Measurements from ENCODE around the gene PKN1.
"Not testable (repeated sequence)": the region's sequence is repeated elsewhere in the genome, so short reads cannot be mapped to it uniquely, and the experiment has no call there.

The PKN1 gene

DNA sequence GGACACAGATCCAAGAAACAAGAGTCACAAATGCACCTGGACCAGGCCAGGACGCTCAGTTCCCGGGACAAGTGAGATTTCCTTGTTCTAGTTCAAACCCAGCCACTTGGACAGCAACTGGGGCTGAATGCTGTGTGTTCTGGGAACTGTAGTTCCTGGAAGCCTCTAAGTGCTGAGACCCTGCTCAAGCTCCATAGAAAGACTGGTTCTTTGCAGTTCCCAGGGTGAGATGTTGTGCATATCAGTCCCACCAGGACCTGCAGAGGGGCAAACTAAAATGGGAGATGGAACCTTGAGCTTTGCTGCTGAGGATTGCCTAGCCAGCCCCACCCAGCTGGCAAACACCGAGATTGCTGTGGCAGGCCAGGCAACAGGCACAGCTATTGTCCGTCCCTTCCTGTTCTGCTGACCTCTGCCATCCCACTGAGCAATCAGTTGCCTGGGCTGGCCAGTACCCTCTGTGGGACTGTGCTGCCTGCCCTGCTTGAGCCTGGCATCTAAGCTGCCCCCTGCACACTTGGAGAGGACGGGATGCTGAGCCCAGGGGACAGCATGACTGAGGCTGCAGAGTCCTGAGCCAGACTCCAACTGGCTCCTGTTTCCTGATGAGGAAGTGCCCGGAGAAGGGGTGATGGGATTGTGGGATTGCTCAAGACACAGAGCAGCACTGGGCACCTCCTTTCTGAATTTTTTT is 64.3 kb downstream of the PKN1 start:
- Histone ChIP-seq H3K36me3 (ENCODE audit: control insufficient read depth, insufficient read depth, low read length, severe bottlenecking) (peaks cover 5% of the 10 kb centered on the region), H3K4me3 (ENCODE audit: low read length) (peak overlapping the region; percentile 36), H3K9me3 (ENCODE audit: control insufficient read depth, low read length) (no peaks in the 10 kb centered on the region), H3K9ac (ENCODE audit: low read length) (peak overlapping the region; percentile 31), H3K27me3 (replicated peaks; ENCODE audit: control insufficient read depth, insufficient read depth, low read length) (no peaks in the 10 kb centered on the region), H3K4me1 (ENCODE audit: control insufficient read depth, insufficient read depth, low read length) (peaks cover 30% of the 10 kb centered on the region)
- no peak for DNase-seq (ENCODE audit: low read depth)

DNA sequence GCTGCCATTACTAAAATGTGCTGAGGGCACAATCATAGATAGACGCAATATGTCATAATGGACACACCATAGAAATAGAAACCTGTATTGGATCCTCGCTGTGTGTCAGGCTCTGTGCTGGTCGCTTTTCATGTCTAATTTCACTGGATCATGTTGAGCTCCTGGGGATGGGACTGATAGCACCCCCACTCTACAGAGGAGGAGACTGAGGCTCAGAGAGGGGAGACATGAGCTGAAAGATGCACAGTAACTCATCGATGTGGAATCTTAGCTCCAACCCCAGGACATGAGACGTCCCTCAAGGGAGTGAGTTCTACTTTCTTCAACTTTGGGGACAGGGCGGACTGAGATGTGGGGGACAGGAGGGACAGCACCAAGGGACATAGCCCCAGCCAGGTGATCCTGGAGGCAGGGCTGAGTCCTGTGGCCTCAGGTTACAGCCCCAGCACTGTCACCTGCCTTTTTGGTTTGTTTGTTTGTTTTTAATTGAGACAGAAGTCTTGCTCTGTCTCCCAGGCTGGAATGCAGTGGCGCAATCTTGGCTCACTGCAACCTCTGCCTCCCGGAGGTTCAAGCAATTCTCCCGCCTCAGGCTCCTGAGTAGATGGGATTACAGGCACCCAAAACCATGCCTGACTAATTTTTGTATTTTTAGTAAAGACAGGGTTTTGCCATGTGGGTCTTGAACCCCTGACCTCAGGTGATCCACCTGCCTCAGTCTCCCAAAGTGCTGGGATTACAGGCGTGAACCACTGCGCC is 69.4 kb downstream of the PKN1 start:
- Histone ChIP-seq H3K9ac (ENCODE audit: low read length) (no peak overlapping the region), H3K27me3 (replicated peaks; ENCODE audit: control insufficient read depth, insufficient read depth, low read length) (no peaks in the 10 kb centered on the region), H3K4me3 (ENCODE audit: low read length) (no peak overlapping the region), H3K36me3 (ENCODE audit: control insufficient read depth, insufficient read depth, low read length, severe bottlenecking) (no peaks in the 10 kb centered on the region), H3K9me3 (ENCODE audit: control insufficient read depth, low read length) (no peaks in the 10 kb centered on the region), H3K4me1 (ENCODE audit: control insufficient read depth, insufficient read depth, low read length) (peaks cover 20% of the 10 kb centered on the region)
- peak; percentile 69 for DNase-seq (ENCODE audit: low read depth)

DNA sequence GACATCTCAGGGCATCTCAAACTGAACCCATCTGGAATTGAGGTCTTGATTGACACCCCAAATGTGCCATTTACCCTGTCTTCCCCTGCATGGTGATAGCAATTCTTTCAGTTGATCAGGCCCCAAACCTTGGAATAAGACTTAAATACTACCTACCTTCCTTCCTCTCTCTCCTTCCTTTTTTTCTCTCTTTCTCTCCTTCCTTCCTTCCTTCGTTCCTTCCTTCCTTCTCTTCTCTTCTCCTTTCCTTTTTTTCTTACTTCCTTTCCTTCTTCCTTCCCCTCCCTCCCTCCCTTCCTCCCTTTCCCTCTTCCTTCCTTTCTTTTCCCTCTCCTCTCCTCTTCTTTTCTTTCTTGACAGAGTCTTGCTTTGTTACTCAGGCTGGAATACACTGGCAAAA is 70.2 kb downstream of the PKN1 start:
- no peak overlapping the region for H3K9ac ChIP-seq (ENCODE audit: low read length)
- H3K9me3 ChIP-seq (ENCODE audit: control insufficient read depth, low read length), result no peaks in the 10 kb centered on the region
- no peaks in the 10 kb centered on the region for H3K36me3 ChIP-seq (ENCODE audit: control insufficient read depth, insufficient read depth, low read length, severe bottlenecking)
- peaks cover 19% of the 10 kb centered on the region for H3K4me1 ChIP-seq (ENCODE audit: control insufficient read depth, insufficient read depth, low read length)
- H3K4me3 ChIP-seq (ENCODE audit: low read length), result no peak overlapping the region
- no peak for DNase-seq (ENCODE audit: low read depth)
- no peaks in the 10 kb centered on the region for H3K27me3 ChIP-seq (replicated peaks; ENCODE audit: control insufficient read depth, insufficient read depth, low read length)

DNA sequence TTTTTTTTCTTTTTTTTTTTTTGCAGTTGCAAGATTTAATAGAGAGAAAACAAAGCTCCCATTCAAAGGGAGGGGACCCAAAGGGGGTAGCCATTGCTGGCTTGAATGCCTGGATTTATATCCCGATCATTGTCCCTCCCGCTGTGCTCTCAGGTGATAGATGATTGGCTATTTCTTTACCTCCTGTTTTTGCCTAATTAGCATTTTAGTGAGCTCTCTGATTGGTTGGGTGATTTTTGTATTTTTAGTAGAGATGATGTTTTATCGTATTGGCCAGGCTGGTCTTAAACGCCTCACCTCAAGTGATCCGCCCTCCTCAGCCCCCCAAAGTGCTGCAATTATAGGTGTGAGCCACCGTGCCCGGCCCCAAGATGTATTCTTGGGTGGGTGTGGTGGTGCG is 71.5 kb downstream of the PKN1 start:
- H3K36me3 ChIP-seq (ENCODE audit: control insufficient read depth, insufficient read depth, low read length, severe bottlenecking); DNase-seq (ENCODE audit: low read depth); H3K9ac ChIP-seq (ENCODE audit: low read length); H3K4me3 ChIP-seq (ENCODE audit: low read length); H3K9me3 ChIP-seq (ENCODE audit: control insufficient read depth, low read length); H3K27me3 ChIP-seq (replicated peaks; ENCODE audit: control insufficient read depth, insufficient read depth, low read length): not testable (repeated sequence)
- peaks cover 20% of the 10 kb centered on the region for H3K4me1 ChIP-seq (ENCODE audit: control insufficient read depth, insufficient read depth, low read length)

DNA sequence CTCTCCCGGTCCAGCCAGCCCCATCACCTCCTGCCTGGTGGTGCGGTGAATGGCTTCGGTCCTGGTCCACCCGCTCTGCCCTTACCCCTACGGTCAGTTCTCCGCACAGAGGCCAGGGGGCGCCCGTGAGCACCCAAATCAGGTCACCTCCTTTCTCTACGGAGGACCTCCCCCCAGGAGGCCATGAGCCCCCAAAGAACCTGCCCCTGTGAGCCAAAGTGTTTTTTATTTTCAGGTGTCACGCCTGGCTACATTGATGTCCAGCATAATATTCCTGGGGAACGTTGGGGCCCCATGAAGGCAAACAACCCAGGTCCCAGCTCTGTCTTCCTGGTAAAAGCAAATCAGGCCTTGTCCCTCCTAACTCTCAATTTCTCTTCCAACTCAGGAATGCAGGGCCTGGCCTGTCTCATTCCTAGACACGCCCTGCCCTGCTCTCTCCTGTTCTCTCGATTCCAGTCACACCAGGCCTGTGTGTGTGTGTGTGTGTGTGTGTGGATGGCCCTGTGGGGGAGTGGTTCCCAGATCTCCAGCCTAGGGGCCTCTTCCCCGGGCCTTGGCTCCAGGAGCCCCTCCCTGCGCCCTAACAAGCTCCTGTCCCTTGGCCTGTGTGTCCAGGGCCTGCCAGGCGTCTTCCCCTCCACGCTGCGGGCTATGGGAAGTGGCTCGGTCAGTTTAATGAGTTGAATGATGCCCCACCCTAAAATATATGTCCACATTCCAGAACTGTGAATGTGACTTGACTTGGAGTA is 72.6 kb downstream of the PKN1 start:
- H3K9me3 ChIP-seq (ENCODE audit: control insufficient read depth, low read length), result no peaks in the 10 kb centered on the region
- H3K36me3 ChIP-seq (ENCODE audit: control insufficient read depth, insufficient read depth, low read length, severe bottlenecking), result no peaks in the 10 kb centered on the region
- peak; percentile 75 for DNase-seq (ENCODE audit: low read depth)
- no peaks in the 10 kb centered on the region for H3K27me3 ChIP-seq (replicated peaks; ENCODE audit: control insufficient read depth, insufficient read depth, low read length)
- peak overlapping the region; percentile 43 for H3K9ac ChIP-seq (ENCODE audit: low read length)
- H3K4me1 ChIP-seq (ENCODE audit: control insufficient read depth, insufficient read depth, low read length), result peaks cover 30% of the 10 kb centered on the region
- H3K4me3 ChIP-seq (ENCODE audit: low read length), result no peak overlapping the region

DNA sequence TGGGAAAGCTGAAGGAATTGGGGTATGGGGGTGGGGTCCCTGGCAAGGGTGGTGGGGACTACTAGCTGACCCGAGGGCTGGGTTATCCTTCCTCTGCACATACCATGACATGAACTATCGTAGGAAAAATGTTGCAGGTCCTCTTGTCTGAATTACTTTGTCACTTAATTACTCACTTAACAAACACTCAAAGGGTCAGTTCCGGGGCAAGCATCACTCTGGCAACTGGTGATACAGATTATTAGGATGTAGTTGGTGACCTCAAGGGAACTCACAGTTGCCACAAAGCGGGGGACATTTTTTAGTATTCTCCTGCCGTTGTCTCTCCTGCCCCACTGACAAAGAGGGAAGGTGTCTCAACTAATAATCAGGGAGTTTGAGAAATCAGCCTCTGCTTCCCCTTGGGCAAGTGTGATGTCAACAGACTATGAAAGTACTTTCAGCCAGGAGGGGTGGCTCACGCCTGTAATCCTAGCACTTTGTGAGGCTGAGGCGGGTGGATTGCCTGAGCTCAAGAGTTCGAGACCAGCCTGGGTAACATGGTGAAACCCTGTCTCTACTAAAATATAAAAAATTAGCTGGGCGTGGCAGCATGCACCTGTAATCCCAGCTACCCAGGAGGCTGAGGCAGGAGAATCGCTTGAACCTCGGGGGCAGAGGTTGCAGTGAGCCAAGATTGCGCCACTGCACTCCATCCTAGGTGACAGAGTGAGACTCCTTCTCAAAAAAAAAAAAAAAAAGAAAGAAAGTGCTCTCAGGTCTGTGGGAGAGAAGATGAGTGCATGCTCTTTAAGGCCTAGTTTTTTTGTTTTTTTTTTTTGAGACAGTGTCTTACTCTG is 74.8 kb downstream of the PKN1 start:
- Histone ChIP-seq H3K4me3 (ENCODE audit: low read length) (no peak overlapping the region), H3K9me3 (ENCODE audit: control insufficient read depth, low read length) (no peaks in the 10 kb centered on the region), H3K36me3 (ENCODE audit: control insufficient read depth, insufficient read depth, low read length, severe bottlenecking) (no peaks in the 10 kb centered on the region), H3K9ac (ENCODE audit: low read length) (no peak overlapping the region), H3K4me1 (ENCODE audit: control insufficient read depth, insufficient read depth, low read length) (peaks cover 26% of the 10 kb centered on the region), H3K27me3 (replicated peaks; ENCODE audit: control insufficient read depth, insufficient read depth, low read length) (no peaks in the 10 kb centered on the region)
- DNase-seq (ENCODE audit: low read depth), result peak; percentile 57

DNA sequence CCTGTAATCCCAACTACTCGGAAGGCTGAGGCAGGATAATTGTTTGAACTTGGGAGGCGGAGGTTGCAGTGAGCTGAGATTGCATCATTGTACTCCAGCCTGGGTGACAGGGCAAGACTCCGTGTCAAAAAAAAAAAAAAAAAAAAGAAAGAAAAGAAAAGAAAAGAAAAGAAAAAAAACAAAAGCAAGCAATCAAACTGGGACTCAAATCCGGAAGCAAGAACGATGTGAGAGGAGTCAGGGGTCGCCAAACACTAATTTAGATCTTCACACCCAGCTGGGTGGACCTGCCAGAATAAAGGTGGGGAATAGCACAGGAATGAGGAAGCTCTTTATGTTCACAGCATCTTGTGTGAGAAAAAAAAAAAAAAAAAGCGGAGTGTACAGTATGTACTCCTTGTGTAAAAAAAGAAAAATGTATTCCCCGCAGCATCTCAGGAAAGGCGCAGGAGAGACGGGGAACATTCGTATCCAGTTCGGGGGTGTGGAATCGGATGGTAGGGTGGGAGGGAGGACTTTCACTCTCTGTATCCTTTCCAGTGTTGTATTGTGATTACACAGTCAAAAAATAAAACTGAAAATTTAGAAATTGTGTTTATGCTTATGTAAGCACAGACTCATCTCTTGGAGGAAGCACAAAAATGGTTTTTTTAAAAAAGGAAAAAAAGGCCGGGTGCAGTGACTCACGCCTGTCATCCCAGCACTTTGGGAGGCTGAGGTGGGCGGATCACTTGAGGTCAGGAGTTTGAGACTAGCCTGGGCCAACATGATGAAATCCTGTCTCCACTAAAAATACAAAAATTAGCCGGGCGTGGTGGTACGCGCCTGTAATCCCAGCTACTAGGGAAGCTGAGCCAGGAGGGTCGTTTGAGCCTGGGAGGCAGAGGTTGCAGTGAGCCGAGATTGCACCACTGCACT is 77.5 kb downstream of the PKN1 start:
- Histone ChIP-seq H3K4me3 (ENCODE audit: low read length) (peak overlapping the region; percentile 80), H3K4me1 (ENCODE audit: control insufficient read depth, insufficient read depth, low read length) (peaks cover 37% of the 10 kb centered on the region), H3K9ac (ENCODE audit: low read length) (peak overlapping the region; percentile 84), H3K9me3 (ENCODE audit: control insufficient read depth, low read length) (no peaks in the 10 kb centered on the region), H3K27me3 (replicated peaks; ENCODE audit: control insufficient read depth, insufficient read depth, low read length) (no peaks in the 10 kb centered on the region), H3K36me3 (ENCODE audit: control insufficient read depth, insufficient read depth, low read length, severe bottlenecking) (peaks cover 20% of the 10 kb centered on the region)
- DNase-seq (ENCODE audit: low read depth), result peak; percentile 78

DNA sequence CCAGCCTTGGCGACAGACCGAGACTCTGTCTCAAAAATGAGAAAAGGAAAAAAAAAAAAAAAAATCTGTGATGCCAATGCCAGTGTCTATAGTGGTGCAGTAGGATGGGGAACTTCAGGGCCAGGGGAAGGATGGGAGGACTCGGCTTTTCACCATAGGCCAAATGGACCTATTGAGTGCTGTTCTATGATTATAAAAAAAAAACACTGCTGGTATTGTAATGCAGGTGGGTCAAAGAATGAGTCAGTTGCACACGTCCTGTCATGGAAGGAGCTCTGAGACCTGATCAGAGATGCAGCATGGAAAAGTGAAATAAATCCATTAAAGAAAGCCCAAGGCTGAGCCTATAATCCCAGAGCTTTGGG is 78.1 kb downstream of the PKN1 start:
- Histone ChIP-seq H3K27me3 (replicated peaks; ENCODE audit: control insufficient read depth, insufficient read depth, low read length) (no peaks in the 10 kb centered on the region), H3K9me3 (ENCODE audit: control insufficient read depth, low read length) (no peaks in the 10 kb centered on the region), H3K4me1 (ENCODE audit: control insufficient read depth, insufficient read depth, low read length) (peaks cover 41% of the 10 kb centered on the region), H3K4me3 (ENCODE audit: low read length) (no peak overlapping the region), H3K9ac (ENCODE audit: low read length) (peak overlapping the region; percentile 29), H3K36me3 (ENCODE audit: control insufficient read depth, insufficient read depth, low read length, severe bottlenecking) (peaks cover 26% of the 10 kb centered on the region)
- no peak for DNase-seq (ENCODE audit: low read depth)

DNA sequence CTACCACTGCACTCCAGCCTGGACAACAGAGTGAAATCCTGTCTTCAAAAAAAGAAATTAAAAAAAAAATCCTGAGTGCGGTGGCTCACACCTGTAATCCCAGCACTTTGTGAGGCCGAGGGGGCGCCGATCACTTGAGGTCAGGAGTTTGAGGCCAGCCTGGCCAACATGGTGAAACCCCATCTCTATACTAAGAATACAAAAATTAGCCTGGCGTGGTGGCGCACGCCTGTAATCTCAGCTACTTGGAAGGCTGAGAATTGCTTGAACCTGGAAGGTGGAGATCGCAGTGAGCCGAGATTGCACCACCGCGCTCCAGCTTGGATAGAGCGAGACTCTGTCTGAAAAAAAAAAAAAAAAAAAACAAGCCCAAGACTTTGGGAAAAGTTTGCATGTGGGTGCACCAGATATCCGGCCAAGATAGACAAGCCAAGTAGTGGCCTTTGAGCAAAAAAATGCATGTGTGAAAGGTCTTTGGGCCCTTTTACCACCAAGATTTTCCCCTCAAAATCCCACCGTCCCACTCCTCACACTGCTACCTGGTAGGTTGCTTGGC is 79.4 kb downstream of the PKN1 start:
- peaks cover 30% of the 10 kb centered on the region for H3K36me3 ChIP-seq (ENCODE audit: control insufficient read depth, insufficient read depth, low read length, severe bottlenecking)
- H3K27me3 ChIP-seq (replicated peaks; ENCODE audit: control insufficient read depth, insufficient read depth, low read length), result no peaks in the 10 kb centered on the region
- H3K4me3 ChIP-seq (ENCODE audit: low read length), result no peak overlapping the region
- H3K9ac ChIP-seq (ENCODE audit: low read length), result no peak overlapping the region
- H3K9me3 ChIP-seq (ENCODE audit: control insufficient read depth, low read length), result no peaks in the 10 kb centered on the region
- peaks cover 43% of the 10 kb centered on the region for H3K4me1 ChIP-seq (ENCODE audit: control insufficient read depth, insufficient read depth, low read length)
- no peak for DNase-seq (ENCODE audit: low read depth)
